ENCODE measurements around the gene FAM53B.

The FAM53B gene

GRCh38 chr10:124658591-124659242, 85.5 kb downstream of the FAM53B start:
- DNase-seq, result no peak

GRCh38 chr10:124657806-124658205, 86.4 kb downstream of the FAM53B start:
- no peak for DNase-seq

- no peak for DNase-seq
Observed at GRCh38 chr10:124656541-124656940, 87.6 kb downstream of the FAM53B start.

- no peak for DNase-seq
Observed at GRCh38 chr10:124656113-124656490, 88.1 kb downstream of the FAM53B start.

GRCh38 chr10:124655191-124656112, 88.7 kb downstream of the FAM53B start:
- DNase-seq, result no peak

GRCh38 chr10:124654686-124655085, 89.5 kb downstream of the FAM53B start:
- no peak for DNase-seq

GRCh38 chr10:124653811-124654651, 90.1 kb downstream of the FAM53B start:
- DNase-seq, result no peak

- DNase-seq, result no peak
Observed at GRCh38 chr10:124653311-124653710, 90.9 kb downstream of the FAM53B start.

GRCh38 chr10:124652701-124653100, 91.5 kb downstream of the FAM53B start:
- no peak for DNase-seq

GRCh38 chr10:124652200-124652599, 92.0 kb downstream of the FAM53B start:
- no peak for DNase-seq

- no peak for DNase-seq
Observed at GRCh38 chr10:124651402-124651891, 92.7 kb downstream of the FAM53B start.

- no peak for DNase-seq
Observed at GRCh38 chr10:124650820-124651401, 93.3 kb downstream of the FAM53B start.

GRCh38 chr10:124650263-124650662, 93.9 kb downstream of the FAM53B start:
- DNase-seq, result no peak

- DNase-seq, result no peak
Observed at GRCh38 chr10:124649214-124649613, 95.0 kb downstream of the FAM53B start.

GRCh38 chr10:124648738-124649137, 95.4 kb downstream of the FAM53B start:
- DNase-seq, result no peak

GRCh38 chr10:124648131-124648475, 96.1 kb downstream of the FAM53B start:
- DNase-seq, result no peak

- no peak for DNase-seq
Observed at GRCh38 chr10:124647421-124648130, 96.6 kb downstream of the FAM53B start.

GRCh38 chr10:124646483-124647352, 97.5 kb downstream of the FAM53B start:
- no peak for DNase-seq

GRCh38 chr10:124645467-124646095, 98.6 kb downstream of the FAM53B start:
- DNase-seq, result no peak

- DNase-seq, result no peak
Observed at GRCh38 chr10:124644771-124645415, 99.3 kb downstream of the FAM53B start.

Measured in NCI-H526 treated with DMSO at 0.1 percent for 48 hours (cell line).